HepG2 (cell line): ENCODE results near the gene THSD4. TPM values are rescaled to one million over a fixed set of nuclear protein-coding genes. Genes with fewer than 3 reads are reported as not detected.

Experiments used
- ATAC-seq: fragments of 200-7000 bp; cut with Tn5 transposase; 3 replicates; pipeline ENCODE4 v1.9.1; 2020; ENCODE audit warnings: mild to moderate bottlenecking, moderate library complexity
- BruUV-seq: library from RNA; stranded (reverse); fragments of 400-500 nt; replicated peaks from 2 replicates; lab custom pipeline; 2021; lab: Mats Ljungman, UMichigan
- CTCF ChIA-PET: fragments of 300-600 bp; formaldehyde crosslinking; extraction: SDS; loops from one replicate; lab custom pipeline; 2021; ENCODE audit warnings: low total read pairs, inconsistent platforms, low intra/inter-chr PET ratio; lab: Yijun Ruan, JAX
- POLR2A ChIA-PET: fragments of 350-600 bp; sonication (Branson Sonifier 250); formaldehyde crosslinking; loops from one replicate; lab custom pipeline; 2020; ENCODE audit warnings: antibody characterized with exemption, inconsistent platforms; lab: Yijun Ruan, JAX
- DNase-seq: peaks from one replicate; pipeline ENCODE4 v3.0.0-alpha.2; 2015; ENCODE audit warnings: low spot score
- FAIRE-seq: peaks from 3 replicates; lab custom pipeline; 2011; peaks lifted over from hg19 to GRCh38; lab: Jason Lieb, UNC
- H2AFZ ChIP-seq: one replicate; pipeline ENCODE4 v1.6.1; 2011; ENCODE audit warnings: low read length, inconsistent platforms
- H3K27ac ChIP-seq: fragments of 300-600 bp; 3 replicates; pipeline ENCODE4 v1.8.0; 2011; ENCODE audit warnings: mixed run types, mild to moderate bottlenecking, mixed read lengths, low read length, inconsistent platforms; ENCODE audit not compliant: insufficient read depth; ENCODE audit errors: extremely low read length
- H3K27me3 ChIP-seq, 2 experiments: fragments of 200-600 bp in 1 of 2; 2 replicates in 1 of 2; 3 replicates in 1 of 2; pipeline versions ENCODE4 v1.6.0 to v1.8.0; 2011; ENCODE audit warnings: low read length in 2 of 2, mild to moderate bottlenecking in 2 of 2, moderate library complexity in 2 of 2, inconsistent platforms in 1 of 2; ENCODE audit not compliant: insufficient read depth in 2 of 2, control insufficient read depth in 1 of 2
- H3K36me3 ChIP-seq, 2 experiments: fragments of 200-600 bp in 1 of 2; replicated peaks in 1 of 2; 2 replicates in 1 of 2; 3 replicates in 1 of 2; pipeline versions ENCODE4 v1.5.1 to v1.8.0; 2011; ENCODE audit warnings: low read length in 2 of 2, inconsistent platforms in 1 of 2; ENCODE audit not compliant: insufficient read depth in 2 of 2, control insufficient read depth in 1 of 2
- H3K4me1 ChIP-seq: 2 replicates; pipeline ENCODE4 v1.5.1; 2012; ENCODE audit warnings: low read length, inconsistent platforms; ENCODE audit not compliant: insufficient read depth
- H3K4me2 ChIP-seq: 2 replicates; pipeline ENCODE4 v1.6.0; 2011; ENCODE audit warnings: low read depth, low read length, inconsistent platforms
- H3K4me3 ChIP-seq, 3 experiments: fragments of 200-600 bp in 1 of 3; sonication (generic), shearing (Covaris generic) in 1 of 3; replicated peaks in 1 of 3; 2 replicates each; pipeline ENCODE4 v1.5.1; 2011 to 2016; ENCODE audit warnings: low read length in 3 of 3, inconsistent platforms in 2 of 3, low read depth in 2 of 3, mild to moderate bottlenecking in 2 of 3, control low read depth in 1 of 3, mixed read lengths in 1 of 3; ENCODE audit not compliant: insufficient read depth in 1 of 3
- H3K79me2 ChIP-seq: one replicate; pipeline ENCODE4 v1.6.1; 2011; ENCODE audit warnings: low read length, inconsistent platforms; ENCODE audit not compliant: insufficient read depth
- H3K9ac ChIP-seq: 2 replicates; pipeline ENCODE4 v1.6.0; 2011; ENCODE audit warnings: mild to moderate bottlenecking, low read depth, low read length, inconsistent platforms; ENCODE audit not compliant: insufficient read depth
- H3K9me3 ChIP-seq: 2 replicates; pipeline ENCODE4 v1.5.1; 2012; ENCODE audit warnings: mild to moderate bottlenecking, low read length
- H4K20me1 ChIP-seq: 2 replicates; pipeline ENCODE4 v1.6.0; 2011; ENCODE audit warnings: inconsistent platforms, mild to moderate bottlenecking, low read length, moderate library complexity; ENCODE audit not compliant: insufficient read depth
- ARNTL ChIP-seq: sonication (generic); formaldehyde crosslinking; IDR thresholded peaks from 2 replicates; pipeline ENCODE4 v1.4.0; 2020; ENCODE audit warnings: mild to moderate bottlenecking, missing genetic modification reagents
- ASH2L ChIP-seq: fragments of 300-600, 200-600 bp; sonication (generic); IDR thresholded peaks from 2 replicates; pipeline ENCODE4 v1.7.0; 2017; ENCODE audit warnings: low read depth, mild to moderate bottlenecking, moderate library complexity, mixed read lengths, low read length; ENCODE audit not compliant: insufficient read length
- FOXJ3 ChIP-seq: sonication (generic); formaldehyde crosslinking; IDR thresholded peaks from 2 replicates; pipeline ENCODE4 v1.4.0; 2020; ENCODE audit warnings: missing genetic modification reagents, mild to moderate bottlenecking, borderline replicate concordance
- GABPB1 ChIP-seq: IDR thresholded peaks from 2 replicates; pipeline ENCODE4 v1.6.1; 2016; ENCODE audit warnings: mild to moderate bottlenecking, missing genetic modification reagents, moderate library complexity, missing compliant biosample characterization
- GTF3A ChIP-seq: sonication (generic); formaldehyde crosslinking; conservative IDR thresholded peaks from 2 replicates; pipeline ENCODE4 v1.4.0; 2020; ENCODE audit warnings: mild to moderate bottlenecking, missing genetic modification reagents
- HNRNPH1 ChIP-seq: fragments of 200-400 bp; formaldehyde crosslinking; optimal IDR thresholded peaks from 2 replicates; pipeline ENCODE3; 2017; ENCODE audit warnings: mild to moderate bottlenecking, low read depth, low read length
- KLF15 ChIP-seq: sonication (generic); formaldehyde crosslinking; IDR thresholded peaks from 2 replicates; pipeline ENCODE4 v1.8.1; 2023; ENCODE audit warnings: borderline replicate concordance, mild to moderate bottlenecking, inconsistent platforms, missing genetic modification reagents, mixed read lengths
- SKI ChIP-seq: fragments of 450-650 bp; IDR thresholded peaks from one replicate; pipeline ENCODE4 v1.6.1; 2018; ENCODE audit warnings: mild to moderate bottlenecking; ENCODE audit not compliant: partially characterized antibody
- ZBTB37 ChIP-seq: sonication (generic); formaldehyde crosslinking; IDR thresholded peaks from 2 replicates; pipeline ENCODE4 v1.4.0; 2020; ENCODE audit warnings: mild to moderate bottlenecking, missing genetic modification reagents
- ZNF281 ChIP-seq: sonication (generic); formaldehyde crosslinking; IDR thresholded peaks from 2 replicates; pipeline ENCODE4 v1.4.0; 2020; ENCODE audit warnings: missing genetic modification reagents, borderline replicate concordance
- ZNF451 ChIP-seq: sonication (generic); formaldehyde crosslinking; IDR thresholded peaks from 2 replicates; pipeline ENCODE4 v1.5.0; 2020; ENCODE audit warnings: mild to moderate bottlenecking, missing genetic modification reagents
- WGBS: methylation state at CpG from one replicate; pipeline ENCODE4 v1.1.6; 2017; ENCODE audit warnings: low lambda C conversion rate; 5-methylcytosine and 5-hydroxymethylcytosine counted together
- in situ Hi-C: cut with HindIII; loops from 2 replicates; pipeline ENCODE4 v1.10.0; 2017; ENCODE audit warnings: low pct_unique_long_range_greater_than_20kb; ENCODE audit not compliant: extremely low pct_ligation_motif_present
- intact Hi-C: fragments of 100-400 bp; cut with micrococcal nuclease; formaldehyde crosslinking; loops from one replicate; pipeline ENCODE4 v1.10.0; 2022; ENCODE audit not compliant: unreplicated experiment
- polyA plus RNA-seq, 8 experiments: library from polyadenylated mRNA; depleted of rRNA in 3 of 8; stranded (reverse) in 7 of 8; unstranded in 1 of 8; fragments of >200 nt; fragmentation: Illumina TruSeq in 4 of 8; extraction: Trizol in 4 of 8; gene quantifications; 2 replicates each; pipeline versions ENCODE4 v1.2.1 to v1.2.3, GENCODE V29; 2011 to 2016; ENCODE audit warnings: low read depth in 4 of 8, missing spikeins in 1 of 8, mixed read lengths in 1 of 8; ENCODE audit not compliant: insufficient read depth in 1 of 8
- total RNA-seq, 5 experiments: library from RNA; depleted of rRNA; stranded (reverse); fragments of >200 nt; fragmentation: Illumina TruSeq; extraction: Trizol; gene quantifications; 2 replicates each; pipeline ENCODE4 v1.2.3, GENCODE V29; 2016; ENCODE audit warnings: low read depth in 1 of 5

The THSD4 gene
- total and polyA plus RNA-seq, 2 of the 13 experiments (the other 11 are each of a cell fraction or from before 2014, with no cell fraction given): 0.07 to 0.21 TPM

DNA sequence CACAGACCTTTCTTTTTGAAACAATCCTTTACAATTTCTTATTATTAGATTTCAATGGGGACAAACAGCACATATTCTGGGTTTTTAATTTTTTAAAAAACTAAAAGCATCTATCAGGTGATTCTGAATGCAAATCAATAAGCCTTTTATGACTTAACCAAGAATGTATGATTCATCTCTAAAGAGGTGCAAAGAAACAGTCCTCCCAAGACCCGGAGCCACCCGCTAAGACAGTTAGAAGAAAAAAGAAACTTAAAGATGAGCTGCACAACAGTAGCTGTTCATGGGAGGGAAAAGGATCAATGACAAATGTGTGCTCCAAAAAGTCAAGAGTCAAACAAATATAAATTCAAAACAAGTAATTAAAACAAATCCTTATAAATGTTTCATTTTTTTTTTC, 319.5 kb downstream of the THSD4 start (continued):
- no peak for TF ChIP-seq KLF15 (CRISPR knock-in tag)

DNA sequence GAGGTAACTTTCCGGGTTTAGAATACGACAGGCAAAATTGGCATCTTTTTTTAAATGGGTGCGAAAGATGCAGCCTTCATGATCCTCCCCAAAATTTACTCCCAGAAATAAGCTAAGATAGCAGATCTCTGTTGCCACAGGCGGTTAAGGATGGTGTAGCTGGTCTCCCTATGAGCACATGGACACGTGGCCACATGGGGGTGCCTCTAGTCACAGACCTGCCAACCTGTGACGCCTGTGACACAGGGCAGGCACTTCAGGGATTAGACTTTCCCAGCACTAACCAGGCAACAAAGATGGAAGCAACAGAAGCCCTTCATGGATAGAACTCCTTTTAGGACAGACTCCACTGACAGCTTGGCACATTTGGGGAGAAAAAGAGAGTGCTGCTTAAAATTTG, 320.3 kb downstream of the THSD4 start:
- Histone ChIP-seq H3K4me2 (no peak overlapping the region), H3K9ac (no peak overlapping the region), H3K79me2 (no peaks in the 10 kb centered on the region), H3K4me3 (no peak overlapping the region), H3K9me3 (no peaks in the 10 kb centered on the region), H2AFZ (no peak overlapping the region), H3K27me3 (no peaks in the 10 kb centered on the region), H4K20me1 (no peaks in the 10 kb centered on the region), H3K4me1 (no peaks in the 10 kb centered on the region), H3K27ac (no peak overlapping the region), H3K36me3 (no peaks in the 10 kb centered on the region)
- FAIRE-seq: no peak
- TF ChIP-seq FOXJ3 (CRISPR knock-in tag) (no peak), ARNTL (CRISPR knock-in tag) (no peak)
- WGBS: 33% methylated on average over 5 of the region's 6 CpGs
- CTCF ChIA-PET: no interaction called here
- in situ Hi-C loops: no loop called here
- intact Hi-C loops: no loop called here
- ATAC-seq: no peak
- DNase-seq: no peak
- BruUV-seq: no TSS peak
- POLR2A ChIA-PET: no interaction called here

GRCh38 chr15:71436854-71437253, 321.6 kb downstream of the THSD4 start:
- ATAC-seq: no peak
- in situ Hi-C loops: no loop called here
- WGBS: 0% methylated on average over 2 of the region's 3 CpGs
- Histone ChIP-seq H3K36me3 (no peaks in the 10 kb centered on the region), H3K27me3 (no peaks in the 10 kb centered on the region), H3K27ac (no peak overlapping the region), H3K9ac (no peak overlapping the region), H2AFZ (no peak overlapping the region), H4K20me1 (no peaks in the 10 kb centered on the region), H3K79me2 (no peaks in the 10 kb centered on the region), H3K4me2 (no peak overlapping the region), H3K4me1 (no peaks in the 10 kb centered on the region), H3K9me3 (no peaks in the 10 kb centered on the region), H3K4me3 (no peak overlapping the region)
- ChIA-PET POLR2A (no interaction called here), CTCF (no interaction called here)
- intact Hi-C loops: no loop called here
- no TSS peak for BruUV-seq
- DNase-seq: no peak
- no peak for FAIRE-seq
- TF ChIP-seq ZNF451 (CRISPR knock-in tag): no peak
- TF ChIP-seq ZNF281 (CRISPR knock-in tag): no peak
- no peak for TF ChIP-seq ASH2L
- TF ChIP-seq SKI: no peak
- TF ChIP-seq GTF3A (CRISPR knock-in tag): no peak
- no peak for TF ChIP-seq GABPB1
- no peak for TF ChIP-seq ZBTB37
- TF ChIP-seq HNRNPH1: no peak
